Parathyroid adenoma (tissue), 2 donors: ENCODE results near the gene ALPI.
"Not testable (repeated sequence)": the region's sequence is repeated elsewhere in the genome, so short reads cannot be mapped to it uniquely, and the experiment has no call there.

ENCODE experiments used
- H2AFZ ChIP-seq: fragments of 300-600 bp; sonication (generic); one replicate; pipeline ENCODE4 v1.7.0; 2017; ENCODE audit warnings: antibody characterized with exemption, mild to moderate bottlenecking
- H3K27ac ChIP-seq: fragments of 300-600 bp; sonication (generic); one replicate; pipeline ENCODE4 v1.7.0; 2017
- H3K27me3 ChIP-seq: fragments of 300-600 bp; sonication (generic); one replicate; pipeline ENCODE4 v1.7.0; 2017; ENCODE audit warnings: low read length; ENCODE audit not compliant: control insufficient read depth, insufficient read depth
- H3K36me3 ChIP-seq: fragments of 300-600 bp; sonication (generic); one replicate; pipeline ENCODE4 v1.7.0; 2017; ENCODE audit warnings: low read length; ENCODE audit not compliant: control insufficient read depth, insufficient read depth
- H3K4me1 ChIP-seq: fragments of 300-600 bp; sonication (generic); one replicate; pipeline ENCODE4 v1.7.0; 2017; ENCODE audit warnings: control low read depth
- H3K4me2 ChIP-seq: fragments of 300-600 bp; sonication (generic); one replicate; pipeline ENCODE4 v1.7.0; 2017; ENCODE audit warnings: low read length
- H3K4me3 ChIP-seq: fragments of 300-600 bp; sonication (generic); one replicate; pipeline ENCODE4 v1.7.0; 2017; ENCODE audit warnings: low read depth, low read length
- H3K79me2 ChIP-seq: fragments of 300-600 bp; sonication (generic); one replicate; pipeline ENCODE4 v1.7.0; 2017; ENCODE audit warnings: control low read depth
- H3K9ac ChIP-seq: fragments of 300-600 bp; sonication (generic); one replicate; pipeline ENCODE4 v1.7.0; 2017; ENCODE audit warnings: mild to moderate bottlenecking
- H3K9me3 ChIP-seq: fragments of 300-600 bp; sonication (generic); one replicate; pipeline ENCODE4 v1.7.0; 2017; ENCODE audit warnings: low read length; ENCODE audit not compliant: control insufficient read depth
- CTCF ChIP-seq: fragments of 300-600 bp; sonication (generic); IDR thresholded peaks from one replicate; pipeline ENCODE4 v1.7.0; 2017; ENCODE audit warnings: antibody characterized with exemption, mild to moderate bottlenecking
- donor health status: primary hyperparathyroidism.

ALPI gene

GRCh38 chr2:232447638-232448303 lies 8.2 kb upstream of the ALPI start:
- Histone ChIP-seq H3K27ac (no peak overlapping the region), H3K4me3 (no peak overlapping the region), H3K4me1 (no peaks in the 10 kb centered on the region), H3K36me3 (no peaks in the 10 kb centered on the region), H3K27me3 (no peaks in the 10 kb centered on the region), H3K4me2 (no peak overlapping the region), H2AFZ (no peak overlapping the region), H3K79me2 (no peaks in the 10 kb centered on the region), H3K9ac (no peak overlapping the region), H3K9me3 (no peaks in the 10 kb centered on the region)
- no peak for TF ChIP-seq CTCF

GRCh38 chr2:232448304-232448690 lies 7.7 kb upstream of the ALPI start:
- Histone ChIP-seq H3K4me3 (no peak overlapping the region), H3K9ac (no peak overlapping the region), H3K9me3 (no peaks in the 10 kb centered on the region), H2AFZ (no peak overlapping the region), H3K79me2 (no peaks in the 10 kb centered on the region), H3K4me2 (no peak overlapping the region), H3K4me1 (no peaks in the 10 kb centered on the region), H3K27me3 (no peaks in the 10 kb centered on the region), H3K36me3 (no peaks in the 10 kb centered on the region), H3K27ac (no peak overlapping the region)
- no peak for TF ChIP-seq CTCF

GRCh38 chr2:232449964-232450363 lies 6.0 kb upstream of the ALPI start:
- H3K36me3 ChIP-seq = no peaks in the 10 kb centered on the region
- no peaks in the 10 kb centered on the region for H3K9me3 ChIP-seq
- H3K27ac ChIP-seq = no peak overlapping the region
- no peak overlapping the region for H3K4me2 ChIP-seq
- no peak for TF ChIP-seq CTCF
- no peak overlapping the region for H3K4me3 ChIP-seq
- H3K27me3 ChIP-seq = no peaks in the 10 kb centered on the region
- no peaks in the 10 kb centered on the region for H3K4me1 ChIP-seq
- no peak overlapping the region for H3K9ac ChIP-seq
- H2AFZ ChIP-seq = no peak overlapping the region
- H3K79me2 ChIP-seq = no peaks in the 10 kb centered on the region

GRCh38 chr2:232451645-232452044 lies 4.3 kb upstream of the ALPI start:
- H3K27me3 ChIP-seq, H2AFZ ChIP-seq, H3K4me3 ChIP-seq, H3K79me2 ChIP-seq, H3K9ac ChIP-seq, H3K27ac ChIP-seq, H3K4me2 ChIP-seq, H3K9me3 ChIP-seq, H3K36me3 ChIP-seq, H3K4me1 ChIP-seq: not testable (repeated sequence)

- Histone ChIP-seq H3K36me3 (no peaks in the 10 kb centered on the region), H3K27me3 (no peaks in the 10 kb centered on the region), H3K9me3 (no peaks in the 10 kb centered on the region), H3K4me3 (no peak overlapping the region), H3K9ac (no peak overlapping the region), H2AFZ (no peak overlapping the region), H3K4me1 (no peaks in the 10 kb centered on the region), H3K79me2 (no peaks in the 10 kb centered on the region), H3K4me2 (no peak overlapping the region), H3K27ac (no peak overlapping the region)
- TF ChIP-seq CTCF = no peak
These were observed 1.3 kb upstream of the ALPI start for GRCh38 chr2:232454630-232455029.
